Keratinocyte (primary cell): ENCODE measurements around the gene NR1H2. TPM values are rescaled to one million over a fixed set of nuclear protein-coding genes. Genes with fewer than 3 reads are reported as not detected.

Experiments used
- DNase-seq: peaks from one replicate; pipeline ENCODE4 v3.0.0-alpha.2; 2011; ENCODE audit warnings: low read depth, missing footprints, low spot score
- FAIRE-seq: peaks from 2 replicates; lab custom pipeline; 2011; peaks lifted over from hg19 to GRCh38; lab: Jason Lieb, UNC
- H2AFZ ChIP-seq: 2 replicates; pipeline ENCODE4 v1.6.0; 2012; ENCODE audit warnings: low read length, control low read depth, inconsistent platforms; ENCODE audit not compliant: control insufficient read depth
- H3K27ac ChIP-seq: 2 replicates; pipeline ENCODE4 v1.5.1; 2011; ENCODE audit warnings: low read length; ENCODE audit not compliant: control insufficient read depth, insufficient read depth
- H3K27me3 ChIP-seq: 3 replicates; pipeline ENCODE4 v1.6.0; 2011; ENCODE audit warnings: low read length; ENCODE audit not compliant: control insufficient read depth, insufficient read depth; ENCODE audit errors: extremely low read depth
- H3K36me3 ChIP-seq, 2 experiments: 2 replicates in 1 of 2; 3 replicates in 1 of 2; pipeline ENCODE4 v1.5.1; 2011; ENCODE audit warnings: low read length in 2 of 2, mild to moderate bottlenecking in 1 of 2; ENCODE audit not compliant: control insufficient read depth in 2 of 2, insufficient read depth in 2 of 2; ENCODE audit errors: extremely low read depth in 1 of 2
- H3K4me1 ChIP-seq: 3 replicates; pipeline ENCODE4 v1.5.1; 2011; ENCODE audit warnings: low read length; ENCODE audit not compliant: control insufficient read depth, insufficient read depth; ENCODE audit errors: extremely low read depth
- H3K4me2 ChIP-seq: 3 replicates; pipeline ENCODE4 v1.6.0; 2011; ENCODE audit warnings: low read depth, low read length; ENCODE audit not compliant: control insufficient read depth, insufficient read depth; ENCODE audit errors: extremely low read depth
- H3K4me3 ChIP-seq, 3 experiments: fragments of 200-600 bp in 1 of 3; sonication (generic) in 1 of 3; 2 replicates in 2 of 3; 3 replicates in 1 of 3; pipeline ENCODE4 v1.5.1; 2011 to 2016; ENCODE audit warnings: low read length in 3 of 3, mild to moderate bottlenecking in 3 of 3, control low read depth in 2 of 3, inconsistent platforms in 1 of 3, low read depth in 1 of 3, mixed read lengths in 1 of 3, mixed run types in 1 of 3, moderate library complexity in 1 of 3; ENCODE audit not compliant: control insufficient read depth in 2 of 3, insufficient read depth in 2 of 3; ENCODE audit errors: extremely low read depth in 1 of 3
- H3K79me2 ChIP-seq: 2 replicates; pipeline ENCODE4 v1.6.0; 2012; ENCODE audit warnings: low read length; ENCODE audit not compliant: control insufficient read depth, insufficient read depth
- H3K9ac ChIP-seq: 3 replicates; pipeline ENCODE4 v1.6.0; 2011; ENCODE audit warnings: low read length; ENCODE audit not compliant: control insufficient read depth, insufficient read depth; ENCODE audit errors: extremely low read depth
- H3K9me1 ChIP-seq: 3 replicates; pipeline ENCODE4 v1.6.0; 2011; ENCODE audit warnings: low read length; ENCODE audit not compliant: control insufficient read depth, insufficient read depth; ENCODE audit errors: extremely low read depth
- H3K9me3 ChIP-seq: 2 replicates; pipeline ENCODE4 v1.5.1; 2012; ENCODE audit warnings: low read depth, low read length; ENCODE audit not compliant: control insufficient read depth
- H4K20me1 ChIP-seq: 3 replicates; pipeline ENCODE4 v1.6.0; 2011; ENCODE audit warnings: low read length; ENCODE audit not compliant: control insufficient read depth, insufficient read depth; ENCODE audit errors: extremely low read depth
- EZH2 ChIP-seq: IDR thresholded peaks from one replicate; pipeline ENCODE4 v1.6.1; 2012; ENCODE audit warnings: inconsistent platforms, mild to moderate bottlenecking, low read length, moderate library complexity
- dilution Hi-C: fragments of 300-500 bp; cut with MboI; formaldehyde crosslinking; loops from one replicate; pipeline ENCODE4 v1.7.0; 2020; ENCODE audit warnings: low sequenced_read_pairs; ENCODE audit not compliant: extremely low pct_ligation_motif_present
- polyA plus RNA-seq, 5 experiments: library from polyadenylated mRNA; depleted of rRNA in 3 of 5; stranded (reverse) in 3 of 5; stranded (forward) in 1 of 5; unstranded in 1 of 5; fragments of >200 nt; gene quantifications; 1 replicate in 1 of 5; 2 replicates in 3 of 5; 3 replicates in 1 of 5; pipeline versions ENCODE4 v1.2.1 to v1.2.3, GENCODE V29; 2011 to 2012; ENCODE audit warnings: missing spikeins in 2 of 5, low read depth in 1 of 5, low replicate concordance in 1 of 5
- TF ChIP-seq, protein P1 (sequence below), 3 experiments: IDR thresholded peaks in 1 of 3; conservative IDR thresholded peaks in 1 of 3; optimal IDR thresholded peaks in 1 of 3; 2 replicates in 2 of 3; 3 replicates in 1 of 3; pipeline versions ENCODE3 to v1.5.1; 2011; ENCODE audit warnings: low read length in 3 of 3, mild to moderate bottlenecking in 3 of 3, moderate library complexity in 2 of 3, control low read depth in 1 of 3, inconsistent platforms in 1 of 3; ENCODE audit not compliant: insufficient read depth in 2 of 3; ENCODE audit errors: extremely low read depth in 1 of 3

The NR1H2 gene
- polyA plus RNA-seq, 1 donor (not counting 4 experiments of a cell fraction or from before 2014, with no cell fraction given): 19.5 TPM

DNA sequence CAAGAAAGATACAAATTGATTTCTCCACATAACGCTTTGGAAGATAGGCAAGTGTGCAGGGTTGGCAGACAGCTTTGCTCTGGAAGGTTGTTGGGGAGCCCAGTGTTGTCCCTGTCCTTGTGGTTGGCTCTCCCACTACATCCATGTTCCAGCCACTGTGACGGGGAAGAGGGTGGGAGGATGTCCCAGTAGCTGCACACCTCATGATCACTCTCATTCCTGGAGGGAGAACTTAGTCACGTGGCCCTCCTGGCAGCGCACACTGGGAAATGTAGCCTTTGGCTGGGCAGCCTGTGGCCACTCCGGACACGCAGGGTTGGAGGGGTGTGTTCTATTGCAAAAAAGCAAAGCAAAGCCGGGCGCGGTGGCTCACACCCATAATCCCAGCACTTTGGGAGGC lies 17.8 kb downstream of the NR1H2 start:
- TF ChIP-seq EZH2: no peak
- TF ChIP-seq, protein P1, sequence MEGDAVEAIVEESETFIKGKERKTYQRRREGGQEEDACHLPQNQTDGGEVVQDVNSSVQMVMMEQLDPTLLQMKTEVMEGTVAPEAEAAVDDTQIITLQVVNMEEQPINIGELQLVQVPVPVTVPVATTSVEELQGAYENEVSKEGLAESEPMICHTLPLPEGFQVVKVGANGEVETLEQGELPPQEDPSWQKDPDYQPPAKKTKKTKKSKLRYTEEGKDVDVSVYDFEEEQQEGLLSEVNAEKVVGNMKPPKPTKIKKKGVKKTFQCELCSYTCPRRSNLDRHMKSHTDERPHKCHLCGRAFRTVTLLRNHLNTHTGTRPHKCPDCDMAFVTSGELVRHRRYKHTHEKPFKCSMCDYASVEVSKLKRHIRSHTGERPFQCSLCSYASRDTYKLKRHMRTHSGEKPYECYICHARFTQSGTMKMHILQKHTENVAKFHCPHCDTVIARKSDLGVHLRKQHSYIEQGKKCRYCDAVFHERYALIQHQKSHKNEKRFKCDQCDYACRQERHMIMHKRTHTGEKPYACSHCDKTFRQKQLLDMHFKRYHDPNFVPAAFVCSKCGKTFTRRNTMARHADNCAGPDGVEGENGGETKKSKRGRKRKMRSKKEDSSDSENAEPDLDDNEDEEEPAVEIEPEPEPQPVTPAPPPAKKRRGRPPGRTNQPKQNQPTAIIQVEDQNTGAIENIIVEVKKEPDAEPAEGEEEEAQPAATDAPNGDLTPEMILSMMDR (optimal IDR thresholded peaks at IDR 0.05 in 1 of 3, IDR thresholded peaks at IDR 0.05 in 1 of 3, conservative IDR thresholded peaks at IDR 0.05 in 1 of 3; ENCODE audit: extremely low read depth in 1 of 3, insufficient read depth in 2 of 3, low read length in 3 of 3): no peak
- Histone ChIP-seq H3K36me3 (peaks cover 2 to 6% of the 10 kb centered on the region in 2 experiments), H3K9me1 (no peaks in the 10 kb centered on the region), H3K27ac (no peak overlapping the region), H3K4me1 (no peaks in the 10 kb centered on the region), H3K9ac (no peak overlapping the region), H3K9me3 (no peaks in the 10 kb centered on the region), H3K27me3 (no peaks in the 10 kb centered on the region), H4K20me1 (no peaks in the 10 kb centered on the region), H3K4me3 (no peak overlapping the region), H3K79me2 (peaks cover 30% of the 10 kb centered on the region), H3K4me2 (no peak overlapping the region), H2AFZ (no peak overlapping the region)
- dilution Hi-C loops: no loop called here
- FAIRE-seq: no peak
- DNase-seq: no peak

DNA sequence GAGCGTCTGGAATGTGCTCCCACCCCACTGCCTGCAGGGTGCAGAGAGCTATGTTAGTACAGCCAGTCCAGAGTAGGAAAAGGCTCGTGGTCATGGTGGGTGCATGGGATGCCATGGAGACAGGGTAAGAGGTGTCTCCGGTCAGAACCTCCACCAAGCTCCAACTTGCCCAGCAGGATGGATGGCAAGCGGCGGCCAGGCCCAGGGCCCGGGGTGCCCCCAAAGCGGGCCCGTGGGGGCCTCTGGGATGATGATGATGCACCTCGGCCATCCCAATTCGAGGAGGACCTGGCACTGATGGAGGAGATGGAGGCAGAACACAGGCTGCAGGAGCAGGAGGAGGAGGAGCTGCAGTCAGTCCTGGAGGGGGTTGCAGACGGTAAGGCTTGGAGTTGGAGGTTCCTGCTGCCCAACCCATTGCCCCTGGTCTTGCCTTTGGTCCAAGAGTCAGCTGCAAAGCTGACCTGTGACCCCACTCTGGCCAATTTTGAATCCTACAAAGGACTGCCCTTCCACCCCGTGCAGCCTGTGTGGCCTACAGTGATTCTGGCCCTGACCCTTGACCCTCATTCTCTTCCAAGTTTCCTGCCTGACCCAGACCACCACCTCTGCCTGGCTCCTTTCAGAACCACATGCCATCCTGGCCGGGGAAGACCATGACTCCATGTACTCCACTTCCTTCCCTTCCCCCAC lies 22.6 kb downstream of the NR1H2 start:
- FAIRE-seq (no peak), DNase-seq (no peak)
- dilution Hi-C loops: no loop called here
- Histone ChIP-seq H3K9ac (no peak overlapping the region), H3K27ac (no peak overlapping the region), H3K79me2 (peaks cover 13% of the 10 kb centered on the region), H3K4me3 (no peak overlapping the region), H4K20me1 (no peaks in the 10 kb centered on the region), H2AFZ (no peak overlapping the region), H3K9me3 (no peaks in the 10 kb centered on the region), H3K9me1 (no peaks in the 10 kb centered on the region), H3K4me2 (no peak overlapping the region), H3K27me3 (no peaks in the 10 kb centered on the region), H3K36me3 (peaks cover under 1 to 8% of the 10 kb centered on the region in 2 experiments), H3K4me1 (no peaks in the 10 kb centered on the region)
- no peak for TF ChIP-seq EZH2
- TF ChIP-seq, protein P1 (optimal IDR thresholded peaks at IDR 0.05 in 1 of 3, IDR thresholded peaks at IDR 0.05 in 1 of 3, conservative IDR thresholded peaks at IDR 0.05 in 1 of 3; ENCODE audit: extremely low read depth in 1 of 3, insufficient read depth in 2 of 3, low read length in 3 of 3): no peak
